Ovary (tissue), 9 donors: ENCODE measurements around the gene MAPK6. TPM values are rescaled to one million over a fixed set of nuclear protein-coding genes. Genes with fewer than 3 reads are reported as not detected.

Experiments used
- DNase-seq, 5 donors: peaks; one replicate each; pipeline ENCODE4 v3.0.0-alpha.2; 2019 to 2020
- H3K27ac ChIP-seq, 2 donors: fragments of 200-600 bp; one replicate each; pipeline versions ENCODE4 v1.5.1 to v1.8.0; 2019 to 2022
- H3K27me3 ChIP-seq: fragments of 200-600 bp; one replicate; pipeline ENCODE4 v1.8.0; 2022
- H3K36me3 ChIP-seq: fragments of 200-600 bp; sonication (generic); one replicate; pipeline ENCODE4 v1.5.1; 2019
- H3K4me1 ChIP-seq: one replicate; pipeline ENCODE4 v1.8.1; 2013; ENCODE audit warnings: mild to moderate bottlenecking, moderate library complexity; ENCODE audit not compliant: insufficient read depth
- H3K4me3 ChIP-seq: fragments of 200-600 bp; sonication (generic); one replicate; pipeline ENCODE4 v1.5.1; 2017
- H3K9me3 ChIP-seq, 2 donors: fragments of 200-600 bp in 1 of 2; sonication (generic) in 1 of 2; one replicate each; pipeline versions ENCODE4 v1.5.1 to v1.8.1; 2013 to 2019; ENCODE audit warnings: mild to moderate bottlenecking in 1 of 2, moderate library complexity in 1 of 2
- EP300 ChIP-seq: sonication (generic); formaldehyde crosslinking; IDR thresholded peaks from one replicate; pipeline ENCODE4 v1.6.1; 2017; ENCODE audit warnings: antibody characterized with exemption
- POLR2A ChIP-seq: fragments of 450-650 bp; IDR thresholded peaks from one replicate; pipeline ENCODE4 v1.6.1; 2017; ENCODE audit warnings: antibody characterized with exemption, mild to moderate bottlenecking, moderate library complexity
- WGBS, 3 donors: extraction: QIAGEN DNeasy Blood & Tissue Kit in 1 of 3; methylation state at CpG; one replicate each; pipeline versions ENCODE4 v1.1.5 to v1.1.7; 2013 to 2017; 5-methylcytosine and 5-hydroxymethylcytosine counted together
- intact Hi-C, 4 donors: fragments of 100-400 bp; cut with DNase I; formaldehyde crosslinking; loops; one replicate each; pipeline versions ENCODE4 v1.11.0 to v1.15.1; 2022 to 2023
- polyA plus RNA-seq, 2 donors: library from polyadenylated mRNA; stranded (reverse); fragments of 200-250 nt in 1 of 2; fragments of 350-450 nt in 1 of 2; fragmentation: Illumina TruSeq in 1 of 2; extraction: RNeasy Lipid Tissue Mini Kit (QIAGEN cat#74804) in 1 of 2; gene quantifications; one replicate each; pipeline ENCODE4 v1.2.3, GENCODE V29; 2013 to 2014
- total RNA-seq, 7 donors: library from RNA; depleted of rRNA in 2 of 7; stranded (reverse); fragments of >200 nt in 2 of 7; fragmentation: NEBNext Ultra II Directional in 3 of 7; extraction: Animal tissue kit (Norgen Biotek cat#: 25700) in 3 of 7; gene quantifications; one replicate each; pipeline versions ENCODE4 v1.1.0 to v1.2.4, GENCODE V29; 2016 to 2023
- TF ChIP-seq, protein P1 (sequence below), 3 donors: fragments of 450-650 bp in 2 of 3; fragments of 200-600 bp in 1 of 3; IDR thresholded peaks; one replicate each; pipeline versions ENCODE4 v1.5.1 to v1.8.0; 2016 to 2022; ENCODE audit warnings: antibody characterized with exemption in 3 of 3, mild to moderate bottlenecking in 1 of 3
- donor health status: DM: no; HTN: no; CAD: no; lungs with moderate emphysema.
- donor health status: DM: no; HTN: no; CAD: no.
- donor health status: Bipolar disorder and iron deficiency.
- donor health status: DM: yes; HTN: yes; CAD: no.
- donor health status: DM: no; HTN: no; CAD: no.
- donor health status: DM: yes; HTN: yes; CAD: no.

Gene MAPK6
- total and polyA plus RNA-seq, 9 donors: 5.9 to 24.5 (median 19.8) TPM

DNA sequence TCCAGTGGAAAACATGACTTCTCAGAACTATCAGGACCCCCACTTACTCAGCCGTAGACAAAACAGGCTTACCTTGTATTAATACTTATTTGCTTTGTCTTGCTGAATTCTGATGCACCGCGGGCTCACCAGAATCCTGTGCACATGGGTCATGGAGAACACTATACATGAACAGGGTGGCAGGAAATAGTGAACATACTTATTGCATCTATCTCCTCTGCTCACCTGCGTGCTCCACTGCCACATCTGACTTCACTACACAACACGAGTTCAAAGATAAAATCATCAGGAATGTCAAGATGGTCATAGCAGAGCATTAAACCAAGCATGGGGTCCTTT, 10.7 kb upstream of the MAPK6 start:
- H3K4me3 ChIP-seq: no peak overlapping the region
- 91 to 94% (median 93%) methylated on average over 5 of the region's 5 CpGs for WGBS, 3 donors
- intact Hi-C loops: no loop called here
- no peaks in the 10 kb centered on the region for H3K36me3 ChIP-seq
- H3K4me1 ChIP-seq: peaks cover 3% of the 10 kb centered on the region
- no peaks in the 10 kb centered on the region for H3K9me3 ChIP-seq
- no peaks in the 10 kb centered on the region for H3K27me3 ChIP-seq
- DNase-seq: no peak
- no peak for TF ChIP-seq POLR2A
- TF ChIP-seq, protein P1, sequence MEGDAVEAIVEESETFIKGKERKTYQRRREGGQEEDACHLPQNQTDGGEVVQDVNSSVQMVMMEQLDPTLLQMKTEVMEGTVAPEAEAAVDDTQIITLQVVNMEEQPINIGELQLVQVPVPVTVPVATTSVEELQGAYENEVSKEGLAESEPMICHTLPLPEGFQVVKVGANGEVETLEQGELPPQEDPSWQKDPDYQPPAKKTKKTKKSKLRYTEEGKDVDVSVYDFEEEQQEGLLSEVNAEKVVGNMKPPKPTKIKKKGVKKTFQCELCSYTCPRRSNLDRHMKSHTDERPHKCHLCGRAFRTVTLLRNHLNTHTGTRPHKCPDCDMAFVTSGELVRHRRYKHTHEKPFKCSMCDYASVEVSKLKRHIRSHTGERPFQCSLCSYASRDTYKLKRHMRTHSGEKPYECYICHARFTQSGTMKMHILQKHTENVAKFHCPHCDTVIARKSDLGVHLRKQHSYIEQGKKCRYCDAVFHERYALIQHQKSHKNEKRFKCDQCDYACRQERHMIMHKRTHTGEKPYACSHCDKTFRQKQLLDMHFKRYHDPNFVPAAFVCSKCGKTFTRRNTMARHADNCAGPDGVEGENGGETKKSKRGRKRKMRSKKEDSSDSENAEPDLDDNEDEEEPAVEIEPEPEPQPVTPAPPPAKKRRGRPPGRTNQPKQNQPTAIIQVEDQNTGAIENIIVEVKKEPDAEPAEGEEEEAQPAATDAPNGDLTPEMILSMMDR (IDR thresholded peaks at IDR 0.05): no peak
- no peak for TF ChIP-seq EP300
- H3K27ac ChIP-seq: no peak overlapping the region

DNA sequence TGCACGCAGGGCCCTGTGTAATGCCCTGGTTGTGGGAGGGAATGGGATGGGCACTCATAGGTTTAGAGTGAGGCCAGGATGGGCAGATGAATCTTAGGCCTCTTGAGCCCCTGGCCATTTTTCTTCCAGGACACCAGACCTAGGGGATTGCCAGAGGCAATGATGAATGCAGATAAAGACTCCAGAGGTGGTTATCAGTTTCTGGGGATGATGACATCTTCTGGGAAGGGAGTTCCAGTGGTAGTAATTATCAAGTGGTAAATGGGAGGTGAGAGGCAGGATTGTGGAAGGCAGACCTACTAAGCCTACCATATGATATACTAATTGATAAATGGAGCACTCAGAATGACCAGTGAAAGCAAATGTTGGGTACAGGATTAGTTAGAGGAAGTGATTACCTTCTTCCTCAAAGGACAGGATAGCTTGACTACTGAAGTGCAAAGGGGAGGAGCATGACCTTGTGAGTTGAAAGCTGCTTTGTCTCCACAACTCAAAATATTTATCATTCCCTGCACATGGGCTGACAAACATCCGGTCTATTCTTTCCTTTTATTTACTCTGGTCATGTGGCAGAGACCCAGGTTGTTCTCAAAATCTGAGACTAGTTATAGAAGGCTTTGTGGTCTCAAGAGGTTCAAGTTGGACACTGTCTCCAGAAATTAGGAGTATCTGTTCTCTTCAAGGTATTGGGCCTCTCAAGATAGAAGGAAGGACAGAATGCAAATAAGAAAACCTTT, 10.2 kb upstream of the MAPK6 start:
- H3K27ac ChIP-seq: no peak overlapping the region
- H3K4me1 ChIP-seq: peaks cover 3% of the 10 kb centered on the region
- no peaks in the 10 kb centered on the region for H3K9me3 ChIP-seq
- DNase-seq: no peak
- H3K36me3 ChIP-seq: no peaks in the 10 kb centered on the region
- TF ChIP-seq POLR2A: no peak
- TF ChIP-seq, protein P1 (IDR thresholded peaks at IDR 0.05): no peak
- TF ChIP-seq EP300: no peak
- no peaks in the 10 kb centered on the region for H3K27me3 ChIP-seq
- intact Hi-C loops: no loop called here
- 50 to 59% (median 51%) methylated on average over 2 of the region's 2 CpGs for WGBS, 3 donors
- H3K4me3 ChIP-seq: no peak overlapping the region

DNA sequence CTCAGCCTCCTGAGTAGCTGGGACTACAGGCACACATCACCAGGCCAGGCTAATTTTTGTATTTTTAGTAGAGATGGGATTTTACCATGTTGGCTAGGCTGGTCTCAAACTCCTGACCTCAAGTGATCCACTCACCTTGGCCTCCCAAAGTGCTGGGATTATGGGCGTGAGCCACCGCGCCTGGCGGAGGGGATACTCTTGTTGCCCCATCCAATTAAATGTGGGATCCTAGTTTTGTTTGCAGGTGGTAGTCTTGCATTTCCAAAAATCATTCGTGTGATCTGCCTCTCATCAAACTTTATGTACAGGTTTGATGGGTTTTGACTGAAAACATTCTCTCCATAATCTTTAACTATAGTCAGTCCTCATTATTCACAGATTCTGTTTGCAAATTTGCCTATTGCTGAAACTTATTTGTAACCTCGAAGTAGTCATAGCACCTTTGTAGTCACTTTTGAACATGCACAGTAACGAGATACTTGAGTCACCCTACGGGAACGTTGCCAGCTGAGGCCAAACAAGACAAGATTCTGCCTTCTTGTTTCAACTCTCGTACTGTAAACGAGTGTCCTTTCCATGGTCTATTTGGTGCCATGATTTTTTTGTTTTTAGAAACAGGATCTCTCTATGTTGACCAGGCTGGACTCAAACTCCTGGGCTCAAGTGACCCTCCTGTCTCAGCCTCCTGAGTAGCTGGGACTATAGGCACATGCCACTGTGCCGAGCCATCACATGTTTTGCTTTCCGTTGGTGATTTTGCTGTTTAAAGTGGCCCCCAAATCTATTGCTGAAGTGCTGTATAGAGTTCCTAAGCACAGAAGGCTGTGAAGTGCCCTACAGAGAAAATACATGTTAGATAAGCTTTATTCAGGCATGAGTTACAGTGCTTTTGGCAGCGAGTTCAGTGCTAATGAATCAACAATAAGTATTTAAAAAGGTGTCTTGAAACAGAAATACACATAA, 8.1 kb upstream of the MAPK6 start:
- DNase-seq: no peak
- no peak overlapping the region for H3K27ac ChIP-seq
- H3K4me1 ChIP-seq: peaks cover 3% of the 10 kb centered on the region
- TF ChIP-seq, protein P1 (IDR thresholded peaks at IDR 0.05): no peak
- no peak for TF ChIP-seq POLR2A
- H3K9me3 ChIP-seq: no peaks in the 10 kb centered on the region
- 81 to 86% (median 84%) methylated on average over 14 of the region's 14 CpGs for WGBS, 3 donors
- intact Hi-C loops: no loop called here
- no peak overlapping the region for H3K4me3 ChIP-seq
- H3K27me3 ChIP-seq: no peaks in the 10 kb centered on the region
- H3K36me3 ChIP-seq: no peaks in the 10 kb centered on the region

DNA sequence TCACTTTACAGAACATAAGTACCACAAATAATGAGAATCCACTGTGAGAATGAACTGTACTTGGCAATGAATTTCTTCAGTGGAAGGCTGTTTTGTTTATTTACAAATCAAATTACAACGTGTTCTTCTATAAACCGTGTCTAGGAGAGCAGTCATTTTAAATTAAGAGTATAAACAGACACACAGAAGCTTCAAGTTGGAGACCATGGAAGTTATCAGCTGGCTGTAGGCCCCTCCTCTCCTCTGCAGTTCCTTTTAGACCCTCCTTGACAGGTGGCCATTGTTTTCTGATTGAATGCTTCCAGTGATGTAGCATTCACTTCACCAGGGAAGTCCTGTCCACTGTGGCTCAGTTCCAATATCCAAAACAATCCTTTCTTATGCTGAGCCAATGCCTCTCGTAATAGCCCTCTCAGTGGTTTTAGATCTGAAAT, 7.3 kb upstream of the MAPK6 start:
- Histone ChIP-seq H3K4me1 (peaks cover 3% of the 10 kb centered on the region), H3K9me3 (no peaks in the 10 kb centered on the region), H3K27ac (no peak overlapping the region), H3K36me3 (no peaks in the 10 kb centered on the region), H3K27me3 (no peaks in the 10 kb centered on the region), H3K4me3 (no peak overlapping the region)
- 30 to 39% (median 36%) methylated on average over 3 of the region's 3 CpGs for WGBS, 3 donors
- no peak for DNase-seq
- no peak for TF ChIP-seq EP300
- TF ChIP-seq POLR2A: no peak
- TF ChIP-seq, protein P1 (IDR thresholded peaks at IDR 0.05): no peak
- intact Hi-C loops: no loop called here
